Progenitor cell of endocrine pancreas (in vitro differentiated cells): Measurements from ENCODE around the gene FAM180A. TPM values are rescaled to one million over a fixed set of nuclear protein-coding genes. Genes with fewer than 3 reads are reported as not detected.

Experiments used
- DNase-seq: peaks from one replicate; pipeline ENCODE4 v3.0.0; 2021; ENCODE audit warnings: low spot score; ENCODE audit not compliant: unreplicated experiment
- H3K27ac Mint-ChIP-seq: 2 replicates; pipeline ENCODE4 v1.8.0; 2021; ENCODE audit warnings: mild to moderate bottlenecking, moderate library complexity, mixed read lengths
- H3K27me3 Mint-ChIP-seq: 2 replicates; pipeline ENCODE4 v1.8.0; 2021; ENCODE audit warnings: mixed read lengths
- H3K36me3 Mint-ChIP-seq: 2 replicates; pipeline ENCODE4 v1.8.0; 2022; ENCODE audit warnings: mixed read lengths; ENCODE audit not compliant: insufficient read depth
- H3K4me1 Mint-ChIP-seq: 2 replicates; pipeline ENCODE4 v1.8.0; 2021; ENCODE audit warnings: low read depth, mixed read lengths
- H3K4me3 Mint-ChIP-seq: 2 replicates; pipeline ENCODE4 v1.8.0; 2021; ENCODE audit warnings: low read depth, mild to moderate bottlenecking, moderate library complexity, mixed read lengths
- H3K9me3 Mint-ChIP-seq: 2 replicates; pipeline ENCODE4 v1.8.0; 2021; ENCODE audit warnings: low read depth, mixed read lengths
- total RNA-seq: library from RNA; stranded (reverse); gene quantifications from 2 replicates; pipeline ENCODE4 v1.2.1, GENCODE V29; 2021
- TF ChIP-seq, protein P1 (sequence below): fragments of 200-600 bp; sonication (generic); IDR thresholded peaks from one replicate; pipeline ENCODE4 v1.5.0; 2021; ENCODE audit warnings: antibody characterized with exemption, mild to moderate bottlenecking; ENCODE audit not compliant: unreplicated experiment

FAM180A gene
- total RNA-seq, 1 donor from 2014 or later: not detected

DNA sequence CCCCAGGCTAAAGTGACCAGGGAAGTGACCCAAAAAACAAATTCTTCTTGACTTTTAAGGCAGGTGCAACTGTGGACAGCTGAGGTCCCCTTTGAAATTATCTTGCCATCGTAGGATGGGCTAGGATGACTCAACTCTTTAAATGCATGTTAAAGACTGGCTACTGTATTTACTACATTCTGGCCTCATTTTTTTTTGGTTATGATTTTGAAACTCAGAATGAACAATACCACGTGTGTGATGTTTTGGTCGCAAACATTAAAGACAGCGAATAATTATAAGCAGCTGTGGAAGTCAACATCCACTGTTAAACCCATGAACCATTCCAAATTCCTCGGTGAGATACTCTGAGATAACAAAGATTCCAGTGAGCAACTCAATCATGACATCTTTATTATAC is 19.4 kb downstream of the FAM180A start:
- H3K27ac Mint-ChIP-seq: no peak overlapping the region
- no peak for DNase-seq
- peaks cover 5% of the 10 kb centered on the region for H3K4me1 Mint-ChIP-seq
- TF ChIP-seq, protein P1, sequence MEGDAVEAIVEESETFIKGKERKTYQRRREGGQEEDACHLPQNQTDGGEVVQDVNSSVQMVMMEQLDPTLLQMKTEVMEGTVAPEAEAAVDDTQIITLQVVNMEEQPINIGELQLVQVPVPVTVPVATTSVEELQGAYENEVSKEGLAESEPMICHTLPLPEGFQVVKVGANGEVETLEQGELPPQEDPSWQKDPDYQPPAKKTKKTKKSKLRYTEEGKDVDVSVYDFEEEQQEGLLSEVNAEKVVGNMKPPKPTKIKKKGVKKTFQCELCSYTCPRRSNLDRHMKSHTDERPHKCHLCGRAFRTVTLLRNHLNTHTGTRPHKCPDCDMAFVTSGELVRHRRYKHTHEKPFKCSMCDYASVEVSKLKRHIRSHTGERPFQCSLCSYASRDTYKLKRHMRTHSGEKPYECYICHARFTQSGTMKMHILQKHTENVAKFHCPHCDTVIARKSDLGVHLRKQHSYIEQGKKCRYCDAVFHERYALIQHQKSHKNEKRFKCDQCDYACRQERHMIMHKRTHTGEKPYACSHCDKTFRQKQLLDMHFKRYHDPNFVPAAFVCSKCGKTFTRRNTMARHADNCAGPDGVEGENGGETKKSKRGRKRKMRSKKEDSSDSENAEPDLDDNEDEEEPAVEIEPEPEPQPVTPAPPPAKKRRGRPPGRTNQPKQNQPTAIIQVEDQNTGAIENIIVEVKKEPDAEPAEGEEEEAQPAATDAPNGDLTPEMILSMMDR: no peak
- H3K27me3 Mint-ChIP-seq: peaks cover 30% of the 10 kb centered on the region
- H3K9me3 Mint-ChIP-seq: no peaks in the 10 kb centered on the region
- H3K36me3 Mint-ChIP-seq: no peaks in the 10 kb centered on the region
- no peak overlapping the region for H3K4me3 Mint-ChIP-seq

DNA sequence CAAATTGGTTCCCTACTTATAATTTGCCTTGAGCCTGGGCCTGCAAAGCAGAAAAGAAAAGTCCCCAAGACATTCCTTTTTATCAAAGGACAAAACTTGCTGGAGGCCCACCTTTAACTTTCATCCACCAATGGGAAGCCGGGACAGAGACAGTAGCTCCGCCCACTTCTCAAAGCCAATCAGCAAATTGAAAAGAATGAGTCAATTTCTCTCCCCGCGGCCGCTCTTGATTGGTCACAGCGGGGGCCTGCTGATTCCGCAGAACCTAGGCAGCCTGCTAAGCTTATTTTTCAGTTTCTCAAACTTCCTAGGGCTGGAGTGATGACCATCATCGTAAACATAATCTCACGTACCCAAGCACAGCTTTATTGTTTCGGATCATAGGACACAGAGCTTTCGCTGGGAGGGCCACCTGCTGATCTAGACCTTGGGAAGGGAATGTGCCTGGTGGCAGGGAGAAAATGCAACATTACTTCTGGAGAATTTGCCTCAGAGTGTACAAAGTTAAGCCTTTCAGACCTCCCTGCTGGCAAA is 20.4 kb downstream of the FAM180A start, which contains the start of gene SLC13A4:
Gene SLC13A4 (minus strand): TSS at position 51 of the 534 bp plus-strand sequence. CDS start 690 bp downstream, outside the sequence.
- Mint-ChIP-seq H3K27me3 (peaks cover 30% of the 10 kb centered on the region), H3K4me1 (peaks cover 5% of the 10 kb centered on the region), H3K4me3 (no peak within 1 kb of the TSS), H3K27ac (peak within 1 kb of the TSS; percentile 29), H3K36me3 (no peaks in the 10 kb centered on the region), H3K9me3 (no peaks in the 10 kb centered on the region)
- no peak for DNase-seq
- TF ChIP-seq, protein P1: no peak

DNA sequence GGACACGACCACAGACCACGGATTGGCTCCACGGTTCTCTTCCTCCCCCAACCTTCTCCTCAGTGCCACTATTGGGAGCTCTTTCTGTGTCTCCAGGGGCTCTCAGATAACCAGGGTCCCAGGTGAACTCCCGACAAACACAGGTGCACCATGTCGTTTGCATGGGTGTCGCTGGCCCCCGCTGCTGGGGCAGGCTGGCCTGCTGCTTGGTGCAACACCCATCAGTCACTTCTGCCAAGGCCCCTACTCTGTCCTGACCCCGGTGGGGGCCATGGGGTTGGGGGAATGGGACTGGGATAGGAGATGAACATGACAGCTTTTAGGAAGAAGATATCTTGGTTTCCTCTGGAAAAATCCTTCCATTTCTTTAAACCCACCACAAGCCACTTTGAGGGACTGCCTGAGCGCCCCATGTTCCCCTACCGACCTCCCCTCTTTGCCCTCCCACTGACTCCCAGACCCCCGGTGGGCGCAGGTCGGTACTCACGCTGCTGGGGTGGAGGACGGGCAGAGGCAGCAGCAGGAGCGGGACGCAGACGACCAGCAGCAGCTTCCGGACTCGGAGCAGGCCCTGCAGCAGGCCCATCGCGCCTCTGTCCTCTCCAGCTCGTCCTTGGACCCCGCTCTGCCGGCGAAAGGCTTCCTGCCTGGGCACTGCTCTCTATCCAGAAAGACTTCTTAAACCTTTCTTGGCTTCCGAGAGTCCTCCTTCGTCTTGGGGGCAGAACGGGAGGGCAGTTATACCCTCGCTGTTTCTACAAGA is 21.5 kb downstream of the FAM180A start:
- no peak overlapping the region for H3K27ac Mint-ChIP-seq
- H3K9me3 Mint-ChIP-seq: no peaks in the 10 kb centered on the region
- no peak overlapping the region for H3K4me3 Mint-ChIP-seq
- H3K36me3 Mint-ChIP-seq: no peaks in the 10 kb centered on the region
- H3K4me1 Mint-ChIP-seq: peaks cover 5% of the 10 kb centered on the region
- TF ChIP-seq, protein P1: no peak
- H3K27me3 Mint-ChIP-seq: peaks cover 30% of the 10 kb centered on the region
- no peak for DNase-seq

DNA sequence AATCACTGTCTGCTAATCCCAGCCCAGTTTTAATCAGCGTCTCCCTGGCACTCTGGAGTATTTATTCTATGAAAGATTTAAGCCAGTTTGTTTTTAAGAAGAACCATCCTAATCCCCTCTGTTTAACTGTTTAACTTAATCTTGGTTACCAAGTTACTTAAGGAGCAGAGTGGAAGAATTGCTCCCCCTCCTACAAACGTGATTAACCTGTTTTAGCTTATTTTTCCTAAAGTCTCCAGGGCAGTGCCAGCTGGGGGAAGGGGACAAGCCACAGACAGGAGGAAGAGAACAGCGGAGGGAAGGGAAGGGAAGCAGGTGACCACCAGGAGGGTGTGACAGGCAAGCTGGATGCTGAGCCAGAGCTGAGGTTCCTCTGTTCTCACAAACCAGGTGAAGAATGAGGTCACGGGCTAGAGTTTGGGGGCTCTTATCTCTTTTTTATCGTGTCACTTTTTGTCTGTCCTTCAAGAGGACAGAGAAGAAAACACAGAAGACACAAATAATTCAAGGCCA is 22.3 kb downstream of the FAM180A start:
- Mint-ChIP-seq H3K4me1 (peaks cover 5% of the 10 kb centered on the region), H3K27me3 (peaks cover 22% of the 10 kb centered on the region), H3K36me3 (no peaks in the 10 kb centered on the region), H3K4me3 (no peak overlapping the region), H3K9me3 (no peaks in the 10 kb centered on the region), H3K27ac (no peak overlapping the region)
- DNase-seq: no peak
- TF ChIP-seq, protein P1: no peak

DNA sequence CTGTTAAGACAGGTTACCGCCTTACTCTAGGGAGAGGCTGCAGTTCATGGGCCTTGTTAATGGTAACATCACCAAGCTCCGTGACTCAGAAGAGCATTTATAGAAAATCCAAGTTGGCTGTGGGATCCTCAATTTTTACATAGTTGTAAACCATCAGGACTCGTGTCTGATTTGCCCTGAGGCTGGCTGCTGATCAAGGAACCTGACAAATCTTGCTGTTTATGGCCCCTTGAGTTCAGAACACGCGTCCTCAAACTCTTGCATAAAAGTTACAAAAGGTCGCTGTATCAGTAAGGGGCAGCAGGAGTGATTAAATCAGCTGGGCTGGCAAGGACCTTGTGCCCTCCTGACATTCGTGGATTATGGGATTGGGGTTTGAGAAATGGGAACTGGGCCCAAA is 25.2 kb downstream of the FAM180A start:
- TF ChIP-seq, protein P1: no peak
- H3K9me3 Mint-ChIP-seq: no peaks in the 10 kb centered on the region
- H3K4me1 Mint-ChIP-seq: peaks cover 7% of the 10 kb centered on the region
- H3K27ac Mint-ChIP-seq: no peak overlapping the region
- DNase-seq: no peak
- H3K27me3 Mint-ChIP-seq: peaks cover 13% of the 10 kb centered on the region
- no peaks in the 10 kb centered on the region for H3K36me3 Mint-ChIP-seq
- no peak overlapping the region for H3K4me3 Mint-ChIP-seq
